HUES6 (cell line): Measurements from ENCODE around the gene CIAO2A.
"Not testable (repeated sequence)": the region's sequence is repeated elsewhere in the genome, so short reads cannot be mapped to it uniquely, and the experiment has no call there.

Experiments used
- H3K27ac ChIP-seq: 2 replicates; pipeline ENCODE4 v1.7.0; 2013; ENCODE audit warnings: low read depth, mild to moderate bottlenecking, low read length, inconsistent platforms
- H3K27me3 ChIP-seq: 2 replicates; pipeline ENCODE4 v1.6.1; 2013; ENCODE audit warnings: low read length; ENCODE audit not compliant: control insufficient read depth, insufficient read depth
- H3K36me3 ChIP-seq: 2 replicates; pipeline ENCODE4 v1.6.1; 2013; ENCODE audit warnings: low read length; ENCODE audit not compliant: control insufficient read depth, insufficient read depth
- H3K4me1 ChIP-seq: 2 replicates; pipeline ENCODE4 v1.6.1; 2013; ENCODE audit warnings: low read length; ENCODE audit not compliant: control insufficient read depth, insufficient read depth
- H3K4me3 ChIP-seq: 2 replicates; pipeline ENCODE4 v1.5.1; 2013; ENCODE audit warnings: low read depth, low read length
- H3K9ac ChIP-seq: one replicate; pipeline ENCODE4 v1.6.1; 2013; ENCODE audit warnings: mild to moderate bottlenecking, low read length
- H3K9me3 ChIP-seq: 2 replicates; pipeline ENCODE4 v1.6.1; 2013; ENCODE audit warnings: low read depth, low read length; ENCODE audit not compliant: control insufficient read depth, insufficient read depth

Gene CIAO2A

DNA sequence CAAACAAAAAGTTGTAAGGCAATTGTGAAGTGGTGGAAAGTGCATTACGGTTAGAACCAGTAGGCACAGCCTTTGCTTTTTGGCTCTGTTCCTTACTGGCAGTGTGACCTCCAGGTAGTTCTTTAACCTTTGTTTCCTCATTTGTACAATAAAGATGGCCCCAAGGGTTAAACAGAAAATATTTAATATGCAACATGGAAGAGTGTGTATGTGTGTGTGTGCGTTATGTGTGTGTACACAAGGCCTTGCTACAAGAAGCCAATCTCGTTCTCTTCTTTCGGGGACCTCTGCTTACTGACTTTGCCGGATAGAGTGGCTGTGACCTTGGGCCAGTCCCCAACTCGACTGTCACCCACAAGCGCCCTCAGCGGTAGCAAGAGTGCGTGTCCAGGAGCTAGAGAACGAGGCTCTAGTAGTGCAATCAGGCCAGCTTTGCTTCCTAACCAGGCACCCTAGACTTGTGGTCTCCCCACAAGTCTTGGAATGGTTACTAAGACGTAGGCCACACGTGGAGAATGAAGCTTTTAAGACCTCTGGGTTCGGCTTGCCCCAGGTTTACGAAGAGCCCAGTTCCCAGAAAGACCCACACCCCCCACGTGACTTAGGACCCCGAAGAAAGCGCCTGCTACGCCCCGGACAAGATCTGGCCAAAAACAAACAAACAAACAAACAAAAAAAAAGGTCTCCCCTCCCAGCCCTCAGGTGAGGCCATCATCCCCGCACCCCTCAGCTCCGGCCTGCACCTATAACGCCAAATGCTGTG lies 593 bp downstream of the CIAO2A start:
- peak overlapping the region; percentile 93 for H3K4me3 ChIP-seq
- no peaks in the 10 kb centered on the region for H3K9me3 ChIP-seq
- peaks cover 19% of the 10 kb centered on the region for H3K4me1 ChIP-seq
- peak overlapping the region; percentile 72 for H3K9ac ChIP-seq
- peak overlapping the region; percentile 65 for H3K27ac ChIP-seq
- H3K36me3 ChIP-seq: peaks cover 16% of the 10 kb centered on the region
- no peaks in the 10 kb centered on the region for H3K27me3 ChIP-seq

DNA sequence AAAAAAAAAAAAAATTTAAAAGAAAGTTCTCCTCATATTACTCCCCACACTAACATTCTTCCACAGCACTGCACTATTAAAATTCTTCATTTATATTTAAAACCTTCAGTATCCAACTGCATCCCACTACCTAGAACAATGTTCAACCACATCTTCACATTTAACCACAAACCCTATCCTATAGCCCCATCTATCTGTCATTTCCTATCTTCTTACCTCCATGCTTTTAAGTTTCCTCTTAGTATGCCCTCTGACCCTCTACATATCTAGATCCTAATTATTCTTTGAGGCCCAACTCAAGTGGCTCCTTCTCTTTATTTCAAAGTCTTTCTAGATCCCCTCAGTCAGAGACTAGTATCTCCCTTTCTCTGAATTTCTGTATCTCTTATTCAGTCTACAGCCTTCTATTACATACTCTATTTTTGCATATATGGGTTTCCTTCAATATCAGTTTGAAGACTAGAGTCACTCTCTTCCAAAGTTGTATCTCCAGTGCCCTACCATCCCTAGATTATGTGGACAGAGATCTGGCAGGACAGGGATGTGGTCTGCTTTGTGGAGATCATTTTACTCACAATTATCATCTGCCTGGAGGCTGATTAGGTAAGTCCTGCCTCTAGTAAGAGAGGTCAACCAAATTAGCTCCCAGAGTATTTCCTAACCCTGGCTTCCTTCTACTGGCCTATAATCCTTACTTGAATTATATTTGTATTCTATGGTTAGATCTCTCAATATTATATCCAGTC lies 1.4 kb downstream of the CIAO2A start:
- Histone ChIP-seq H3K27me3 (no peaks in the 10 kb centered on the region), H3K27ac (no peak overlapping the region), H3K9me3 (no peaks in the 10 kb centered on the region), H3K36me3 (peaks cover 22% of the 10 kb centered on the region), H3K4me3 (peak overlapping the region; percentile 93), H3K4me1 (peaks cover 15% of the 10 kb centered on the region; the same call in 1 of the 2 replicates), H3K9ac (no peak overlapping the region)

DNA sequence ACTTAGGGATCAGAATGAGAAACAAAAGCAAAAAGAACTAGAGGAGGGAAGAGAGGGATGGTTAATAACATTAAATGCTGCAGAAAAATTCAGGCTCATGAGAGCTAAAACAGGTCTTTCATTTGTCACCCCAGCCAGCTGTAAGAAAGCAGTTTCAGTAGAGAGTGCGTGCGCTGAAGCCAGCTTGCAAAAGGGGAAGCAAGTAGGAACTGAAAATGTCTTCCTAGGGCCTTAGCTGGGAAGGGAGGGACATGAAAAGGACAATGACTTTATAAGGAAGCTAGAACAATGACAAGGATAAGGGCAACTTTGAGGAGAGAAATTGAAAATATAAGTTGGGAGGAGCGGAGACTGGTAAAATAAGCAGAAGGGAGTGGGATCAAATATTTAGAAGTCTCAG lies 3.1 kb downstream of the CIAO2A start:
- Histone ChIP-seq H3K36me3 (peaks cover 23% of the 10 kb centered on the region), H3K27ac (no peak overlapping the region), H3K27me3 (no peaks in the 10 kb centered on the region), H3K9ac (no peak overlapping the region), H3K4me1 (peaks cover 12% of the 10 kb centered on the region; the same call in 1 of the 2 replicates), H3K9me3 (no peaks in the 10 kb centered on the region), H3K4me3 (no peak overlapping the region)

- Histone ChIP-seq H3K9ac (no peak overlapping the region), H3K4me3 (no peak overlapping the region), H3K27ac (no peak overlapping the region), H3K27me3 (no peaks in the 10 kb centered on the region), H3K9me3 (no peaks in the 10 kb centered on the region), H3K36me3 (peaks cover 23% of the 10 kb centered on the region), H3K4me1 (peaks cover 8% of the 10 kb centered on the region; the same call in 1 of the 2 replicates)
Observed at GRCh38 chr15:64089543-64090280, 3.9 kb downstream of the CIAO2A start.

- H3K27me3 ChIP-seq: no peaks in the 10 kb centered on the region
- H3K27ac ChIP-seq: no peak overlapping the region
- peaks cover 27% of the 10 kb centered on the region for H3K36me3 ChIP-seq
- no peaks in the 10 kb centered on the region for H3K9me3 ChIP-seq
- no peak overlapping the region for H3K9ac ChIP-seq
- no peaks in the 10 kb centered on the region for H3K4me1 ChIP-seq
- no peak overlapping the region for H3K4me3 ChIP-seq
Observed at GRCh38 chr15:64082757-64083156, 10.9 kb downstream of the CIAO2A start.

GRCh38 chr15:64073496-64073895 lies 20.1 kb downstream of the CIAO2A start:
- not testable (repeated sequence) for H3K27ac ChIP-seq, H3K4me1 ChIP-seq
- peaks cover 33% of the 10 kb centered on the region for H3K36me3 ChIP-seq

DNA sequence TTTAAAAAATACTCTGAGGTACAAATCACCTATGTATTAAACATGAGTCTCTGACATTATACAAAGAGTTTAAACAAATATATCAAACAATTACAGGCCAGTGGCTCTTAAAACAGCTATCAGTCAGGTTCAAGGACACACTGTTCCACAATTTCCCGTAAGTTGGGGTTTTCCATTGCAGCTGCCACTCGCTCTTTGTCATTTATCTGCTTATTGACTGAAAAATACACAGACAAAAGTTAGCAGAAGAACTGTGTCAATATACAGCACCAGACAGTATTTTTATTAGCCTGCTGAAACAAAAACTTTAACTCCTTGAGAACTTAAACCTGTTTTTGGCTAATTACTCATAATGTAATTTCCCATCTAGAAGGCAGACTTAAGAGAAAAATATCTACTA lies 20.8 kb downstream of the CIAO2A start:
- no peak overlapping the region for H3K27ac ChIP-seq
- H3K36me3 ChIP-seq: peaks cover 30% of the 10 kb centered on the region
- H3K9ac ChIP-seq: no peak overlapping the region
- no peaks in the 10 kb centered on the region for H3K9me3 ChIP-seq
- H3K4me1 ChIP-seq: no peaks in the 10 kb centered on the region
- no peak overlapping the region for H3K4me3 ChIP-seq
- no peaks in the 10 kb centered on the region for H3K27me3 ChIP-seq

More at GRCh38 chr15:64073496-64073895, 20.1 kb downstream of the CIAO2A start:
- H3K27me3 ChIP-seq, H3K9me3 ChIP-seq, H3K4me3 ChIP-seq, H3K9ac ChIP-seq: not testable (repeated sequence)

GRCh38 chr15:64071931-64072765 lies 21.5 kb downstream of the CIAO2A start:
- no peak overlapping the region for H3K4me3 ChIP-seq
- no peaks in the 10 kb centered on the region for H3K4me1 ChIP-seq
- H3K36me3 ChIP-seq: peaks cover 27% of the 10 kb centered on the region
- no peaks in the 10 kb centered on the region for H3K27me3 ChIP-seq
- H3K27ac ChIP-seq: no peak overlapping the region
- no peak overlapping the region for H3K9ac ChIP-seq
- H3K9me3 ChIP-seq: no peaks in the 10 kb centered on the region

DNA sequence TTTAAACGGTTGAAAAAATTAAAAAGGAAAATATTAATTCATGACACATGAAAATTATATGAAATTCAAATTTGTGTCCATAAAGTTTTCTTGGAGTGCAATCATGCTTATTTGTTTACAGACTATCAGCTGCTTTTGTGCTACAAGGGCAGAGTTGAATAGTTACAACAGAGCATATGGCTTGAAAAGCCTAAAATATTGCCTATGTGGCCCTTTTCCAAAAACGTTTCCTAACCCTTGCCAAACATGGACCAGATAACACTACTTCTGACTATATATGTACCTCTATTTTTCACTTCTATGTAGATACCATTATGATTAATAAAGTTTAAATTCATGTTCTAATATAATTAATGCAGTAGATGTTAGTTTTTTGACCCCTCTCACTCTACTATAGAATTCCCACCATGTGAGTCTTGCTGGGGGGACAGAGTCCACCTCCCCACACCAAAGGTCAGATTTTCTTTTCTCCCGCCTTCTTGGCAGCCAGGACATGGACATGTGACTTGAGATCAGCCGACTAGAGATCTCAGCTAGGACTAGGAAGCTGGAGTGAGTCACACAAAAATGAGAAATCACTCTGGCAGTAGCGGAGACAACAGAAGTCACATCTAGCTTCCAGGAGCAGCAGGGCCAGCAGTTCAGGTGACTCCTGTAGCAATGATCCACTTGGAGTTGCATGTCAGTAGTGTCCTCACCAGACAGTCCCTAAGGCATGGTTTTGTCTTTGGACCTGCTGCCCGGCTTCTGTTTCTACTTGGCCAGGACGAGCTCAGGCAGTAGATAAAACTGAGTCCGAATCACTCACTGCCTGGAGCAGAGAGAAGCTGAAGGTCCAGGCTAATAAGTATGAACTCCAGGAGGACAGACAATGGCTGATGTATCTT lies 22.4 kb downstream of the CIAO2A start:
- Histone ChIP-seq H3K4me3 (no peak overlapping the region), H3K27me3 (no peaks in the 10 kb centered on the region), H3K27ac (no peak overlapping the region), H3K9me3 (no peaks in the 10 kb centered on the region), H3K4me1 (no peaks in the 10 kb centered on the region), H3K36me3 (peaks cover 27% of the 10 kb centered on the region), H3K9ac (no peak overlapping the region)

DNA sequence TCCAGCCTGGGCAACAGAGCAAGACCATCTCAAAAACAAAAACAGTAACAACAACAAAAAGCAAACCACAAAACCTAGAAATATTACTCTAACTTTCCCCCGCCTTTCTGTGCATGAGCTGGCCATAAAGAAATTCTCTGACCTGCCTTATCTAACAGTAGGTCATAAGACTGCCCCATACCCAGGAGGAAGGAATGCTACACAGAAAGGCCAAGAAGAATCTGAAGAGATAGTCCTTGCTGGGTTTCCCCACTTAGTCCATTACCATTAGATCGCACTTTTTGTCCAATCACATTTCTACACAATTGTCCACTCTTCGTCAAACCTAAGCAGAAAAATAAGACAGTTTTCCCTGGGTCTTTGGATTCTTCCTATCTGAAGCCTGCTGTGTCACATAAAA lies 23.5 kb downstream of the CIAO2A start:
- no peak overlapping the region for H3K27ac ChIP-seq
- no peaks in the 10 kb centered on the region for H3K4me1 ChIP-seq
- no peak overlapping the region for H3K9ac ChIP-seq

More for the DNA sequence above, 23.5 kb downstream of the CIAO2A start:
- no peaks in the 10 kb centered on the region for H3K27me3 ChIP-seq
- H3K4me3 ChIP-seq: no peak overlapping the region
- H3K9me3 ChIP-seq: no peaks in the 10 kb centered on the region
- peaks cover 25% of the 10 kb centered on the region for H3K36me3 ChIP-seq
